D721Med (cell line): ENCODE data around the gene PLPPR2.
"Not testable (repeated sequence)": the region's sequence is repeated elsewhere in the genome, so short reads cannot be mapped to it uniquely, and the experiment has no call there.

ENCODE experiments used
- DNase-seq: peaks from one replicate; pipeline ENCODE4 v3.0.0; 2011; ENCODE audit warnings: low spot score; ENCODE audit not compliant: insufficient read length
- FAIRE-seq: peaks from 2 replicates; lab custom pipeline; 2011; peaks lifted over from hg19 to GRCh38; lab: Jason Lieb, UNC
- TF ChIP-seq, protein P1 (sequence below): IDR thresholded peaks from 2 replicates; pipeline ENCODE4 v1.5.1; 2012; ENCODE audit warnings: mild to moderate bottlenecking, control low read depth; ENCODE audit not compliant: insufficient read depth; ENCODE audit errors: missing control alignments

Gene PLPPR2

DNA sequence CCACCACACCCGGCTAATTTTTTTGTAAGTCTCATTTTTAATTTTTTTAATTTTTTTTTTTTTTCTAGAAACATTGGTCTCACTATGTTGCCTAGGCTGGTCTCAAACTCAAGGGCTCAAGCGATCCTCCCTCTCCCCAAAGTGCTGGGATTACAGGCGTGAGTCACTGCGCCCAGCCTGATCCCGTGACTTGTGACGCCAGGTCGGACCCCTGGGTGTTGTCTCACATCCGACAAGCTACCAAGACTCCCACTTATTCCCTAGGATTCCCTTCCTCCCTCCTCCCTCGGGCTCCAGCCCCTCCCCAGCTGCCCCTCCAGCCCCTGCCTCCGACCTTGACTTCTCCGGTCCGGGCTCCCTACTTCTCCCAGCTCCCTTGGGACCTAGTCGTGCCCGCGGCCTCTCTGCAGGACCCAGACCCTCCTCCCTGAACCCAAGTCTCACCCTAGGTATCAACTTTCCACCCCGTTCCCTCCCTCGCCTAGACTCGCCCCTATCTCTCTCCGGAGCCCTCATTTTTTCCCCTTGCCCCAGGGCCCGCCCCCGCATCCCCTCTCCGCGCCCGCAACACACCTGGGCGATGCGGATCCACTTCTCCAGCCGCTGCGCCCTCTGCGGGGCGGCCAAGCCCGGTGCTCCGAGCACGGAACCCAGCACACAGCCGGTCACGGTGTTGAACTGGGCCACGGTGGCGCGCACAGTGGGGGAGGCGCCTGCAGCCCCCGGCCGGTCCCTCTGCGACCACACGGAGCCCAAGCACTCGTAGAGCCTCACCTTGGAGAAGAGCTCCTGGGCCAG lies 50.8 kb downstream of the PLPPR2 start:
- DNase-seq (peak; percentile 27), FAIRE-seq (no peak)
- TF ChIP-seq, protein P1, sequence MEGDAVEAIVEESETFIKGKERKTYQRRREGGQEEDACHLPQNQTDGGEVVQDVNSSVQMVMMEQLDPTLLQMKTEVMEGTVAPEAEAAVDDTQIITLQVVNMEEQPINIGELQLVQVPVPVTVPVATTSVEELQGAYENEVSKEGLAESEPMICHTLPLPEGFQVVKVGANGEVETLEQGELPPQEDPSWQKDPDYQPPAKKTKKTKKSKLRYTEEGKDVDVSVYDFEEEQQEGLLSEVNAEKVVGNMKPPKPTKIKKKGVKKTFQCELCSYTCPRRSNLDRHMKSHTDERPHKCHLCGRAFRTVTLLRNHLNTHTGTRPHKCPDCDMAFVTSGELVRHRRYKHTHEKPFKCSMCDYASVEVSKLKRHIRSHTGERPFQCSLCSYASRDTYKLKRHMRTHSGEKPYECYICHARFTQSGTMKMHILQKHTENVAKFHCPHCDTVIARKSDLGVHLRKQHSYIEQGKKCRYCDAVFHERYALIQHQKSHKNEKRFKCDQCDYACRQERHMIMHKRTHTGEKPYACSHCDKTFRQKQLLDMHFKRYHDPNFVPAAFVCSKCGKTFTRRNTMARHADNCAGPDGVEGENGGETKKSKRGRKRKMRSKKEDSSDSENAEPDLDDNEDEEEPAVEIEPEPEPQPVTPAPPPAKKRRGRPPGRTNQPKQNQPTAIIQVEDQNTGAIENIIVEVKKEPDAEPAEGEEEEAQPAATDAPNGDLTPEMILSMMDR: peak; percentile 15

DNA sequence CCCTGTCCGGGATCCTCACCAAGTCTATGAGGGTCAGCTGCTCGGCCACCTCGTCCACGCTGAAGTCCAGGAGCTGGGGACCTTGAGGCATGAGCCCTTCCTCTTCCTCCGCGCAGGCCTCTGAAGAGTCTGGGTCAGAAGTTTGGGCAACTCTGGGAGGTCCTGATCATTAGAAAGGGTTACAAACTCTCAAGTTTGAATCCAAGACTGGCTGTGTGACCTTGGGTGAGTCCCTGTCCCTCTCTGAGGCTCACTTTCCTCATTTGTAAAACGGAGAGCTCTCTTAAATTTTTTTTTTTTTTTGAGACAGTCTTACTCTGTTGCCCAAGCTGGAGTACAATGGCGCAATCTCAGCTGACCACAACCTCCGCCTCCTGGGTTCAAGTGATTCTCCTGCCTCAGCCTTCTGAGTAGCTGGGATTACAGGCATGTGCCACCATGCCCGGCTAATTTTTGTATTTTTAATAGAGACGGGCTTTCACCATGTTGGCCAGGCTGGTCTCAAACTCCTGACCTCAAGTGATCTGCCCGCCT lies 51.5 kb downstream of the PLPPR2 start:
- DNase-seq, FAIRE-seq: not testable (repeated sequence)

DNA sequence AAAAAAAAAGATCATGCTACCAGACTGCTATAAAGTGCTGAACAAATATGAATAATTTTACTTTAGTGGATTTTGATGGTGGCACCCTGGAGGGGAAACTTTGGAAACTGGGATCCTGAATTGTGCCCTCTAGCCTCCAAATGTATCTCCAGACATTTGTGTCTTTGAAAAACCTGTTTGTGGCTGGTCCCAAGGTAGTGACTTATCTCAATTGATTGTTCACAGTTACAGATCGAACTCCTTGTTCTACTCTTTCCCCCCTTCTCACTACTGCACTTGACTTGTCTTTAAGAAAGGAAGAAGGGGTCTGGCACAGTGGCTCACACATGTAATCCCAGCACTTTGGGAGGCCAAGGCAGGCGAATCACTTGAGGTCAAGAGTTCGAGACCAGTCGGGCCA lies 53.4 kb downstream of the PLPPR2 start:
- DNase-seq (no peak), FAIRE-seq (no peak)
- TF ChIP-seq, protein P1: no peak

DNA sequence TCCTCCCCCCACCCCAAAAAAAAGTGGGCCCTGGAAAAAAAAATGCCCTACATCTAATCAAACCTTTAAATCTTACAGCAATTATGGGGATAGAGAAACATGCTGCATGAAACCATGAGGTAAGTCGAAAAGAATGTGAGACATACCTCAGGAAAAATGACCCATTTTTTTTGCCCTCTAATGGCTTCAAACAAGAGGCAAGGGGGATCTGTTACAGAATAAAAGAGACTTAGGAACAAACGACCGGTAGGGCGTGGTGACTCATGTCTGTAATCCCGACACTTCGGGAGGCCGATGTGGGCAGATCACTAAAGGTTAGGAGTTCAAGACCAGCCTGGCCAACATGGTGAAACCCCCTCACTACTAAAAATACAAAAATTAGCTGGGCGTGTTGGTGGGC lies 55.5 kb downstream of the PLPPR2 start:
- TF ChIP-seq, protein P1: no peak
- FAIRE-seq (no peak), DNase-seq (no peak)

DNA sequence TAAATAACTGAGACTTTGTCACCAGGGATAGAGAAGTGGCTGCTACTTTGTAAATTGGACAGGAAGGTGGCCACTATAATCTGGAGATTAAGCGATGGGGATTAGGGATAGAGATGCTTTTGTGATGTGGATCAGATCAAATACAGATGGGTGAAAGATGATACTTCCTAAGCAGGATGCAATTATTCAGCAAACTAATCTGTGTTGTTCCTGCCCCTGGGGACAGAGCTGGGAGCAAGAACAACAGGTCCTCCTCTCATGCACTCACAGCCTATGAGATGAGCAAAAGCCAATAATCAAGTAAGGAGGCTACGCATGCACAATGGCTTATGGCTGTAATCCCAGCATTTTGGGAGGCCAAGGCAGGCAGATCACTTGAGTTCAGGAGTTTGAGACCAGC lies 59.3 kb downstream of the PLPPR2 start:
- FAIRE-seq: peak; percentile 97
- peak; percentile 74 for DNase-seq
- TF ChIP-seq, protein P1: no peak
